Natural killer cell treated with Interleukin-12 subunit alpha and Interleukin-12 subunit beta and Interleukin-15 and Interleukin-18, amount 100 ng/mL, for 72 hours (primary cell): ENCODE results near the gene WSB2. TPM values are rescaled to one million over a fixed set of nuclear protein-coding genes. Genes with fewer than 3 reads are reported as not detected.
"Not testable (repeated sequence)": the region's sequence is repeated elsewhere in the genome, so short reads cannot be mapped to it uniquely, and the experiment has no call there.

Experiments
- ATAC-seq, 2 donors: fragments of 150-1000 bp; cut with Tn5 transposase in 1 of 2; sonication (Bioruptor Pico), chemical (Tn5 transposase) in 1 of 2; 2 replicates each; pipeline ENCODE4 v1.10.0; 2021
- DNase-seq: peaks from one replicate; pipeline ENCODE4 v3.0.0; 2022; ENCODE audit warnings: low spot score
- H3K27ac Mint-ChIP-seq, 2 donors: 1 replicate in 1 of 2; 2 replicates in 1 of 2; pipeline ENCODE4 v1.8.0; 2022; ENCODE audit warnings: mixed read lengths in 2 of 2, mild to moderate bottlenecking in 1 of 2, moderate library complexity in 1 of 2
- H3K27me3 Mint-ChIP-seq, 2 donors: 1 replicate in 1 of 2; 2 replicates in 1 of 2; pipeline ENCODE4 v1.8.0; 2022; ENCODE audit warnings: mixed read lengths in 2 of 2
- H3K36me3 Mint-ChIP-seq: one replicate; pipeline ENCODE4 v1.8.0; 2022; ENCODE audit warnings: mixed read lengths
- H3K4me1 Mint-ChIP-seq, 2 donors: 1 replicate in 1 of 2; 2 replicates in 1 of 2; pipeline ENCODE4 v1.8.0; 2022; ENCODE audit warnings: low read depth in 2 of 2, mixed read lengths in 2 of 2, mild to moderate bottlenecking in 1 of 2
- H3K4me3 Mint-ChIP-seq: one replicate; pipeline ENCODE4 v1.8.0; 2022; ENCODE audit warnings: mixed read lengths
- H3K9me3 Mint-ChIP-seq: 2 replicates; pipeline ENCODE4 v1.8.0; 2022; ENCODE audit warnings: mixed read lengths
- total RNA-seq, 2 donors: library from RNA; stranded (reverse); gene quantifications; one replicate each; pipeline ENCODE4 v1.2.3, GENCODE V29; 2022

The WSB2 gene
- total RNA-seq, 2 donors from 2014 or later = 52.3 to 62.0 TPM

DNA sequence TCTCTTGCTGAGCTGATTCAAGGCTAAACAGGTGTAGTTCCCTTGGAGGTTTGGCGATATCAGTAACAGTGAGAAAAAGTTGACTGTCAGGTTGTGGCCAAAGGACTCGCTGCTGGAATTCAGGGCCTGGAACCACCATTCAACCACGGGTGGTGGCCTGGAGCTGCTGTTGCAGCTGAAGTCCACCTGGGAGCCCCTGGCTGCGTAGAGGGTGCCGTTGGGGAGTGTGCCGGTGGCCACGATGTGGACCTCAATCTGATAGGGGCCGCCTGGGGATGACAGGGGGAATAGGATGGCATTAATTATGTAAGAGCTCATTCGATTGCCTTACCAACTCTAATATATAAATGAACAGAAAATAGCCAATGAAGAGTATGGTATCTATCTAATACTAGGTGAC, 21.2 kb upstream of the WSB2 start:
- Mint-ChIP-seq H3K36me3 (no peaks in the 10 kb centered on the region), H3K9me3 (no peaks in the 10 kb centered on the region), H3K4me3 (no peak overlapping the region), H3K27me3 (no peaks in the 10 kb centered on the region), H3K4me1 (no peaks in the 10 kb centered on the region), H3K27ac (no peak overlapping the region)
- ATAC-seq (no peak), DNase-seq (no peak)

GRCh38 chr12:118081521-118081920, 20.5 kb upstream of the WSB2 start:
- ATAC-seq, H3K9me3 Mint-ChIP-seq, H3K36me3 Mint-ChIP-seq, H3K4me1 Mint-ChIP-seq, H3K27ac Mint-ChIP-seq, H3K27me3 Mint-ChIP-seq, DNase-seq, H3K4me3 Mint-ChIP-seq: not testable (repeated sequence)

DNA sequence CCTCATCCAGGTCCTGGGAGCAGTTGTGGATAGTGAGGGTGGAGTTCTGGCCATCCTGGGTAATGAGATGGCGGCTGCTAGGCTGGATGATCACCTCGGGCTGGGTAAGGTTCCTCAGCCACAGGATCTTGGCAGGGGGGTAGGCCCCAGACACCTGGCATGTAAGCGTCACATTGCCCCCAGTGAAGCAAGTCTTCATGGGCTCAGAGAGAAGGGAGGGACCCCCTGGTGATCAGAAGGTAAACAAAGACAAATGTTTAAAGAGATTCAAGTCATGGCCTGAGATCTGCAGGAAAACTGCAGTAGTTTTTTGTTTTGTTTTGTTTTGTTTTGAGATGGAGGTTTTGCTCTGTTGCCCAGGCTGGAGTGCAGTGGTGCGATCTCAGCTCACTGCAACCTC, 12.8 kb upstream of the WSB2 start:
- ATAC-seq = no peak
- Mint-ChIP-seq H3K27me3 (peaks cover 7 to 11% of the 10 kb centered on the region in 2 donors), H3K4me1 (peaks cover 2 to 3% of the 10 kb centered on the region in 2 donors), H3K9me3 (no peaks in the 10 kb centered on the region), H3K27ac (no peak overlapping the region), H3K36me3 (no peaks in the 10 kb centered on the region), H3K4me3 (no peak overlapping the region)
- no peak for DNase-seq

DNA sequence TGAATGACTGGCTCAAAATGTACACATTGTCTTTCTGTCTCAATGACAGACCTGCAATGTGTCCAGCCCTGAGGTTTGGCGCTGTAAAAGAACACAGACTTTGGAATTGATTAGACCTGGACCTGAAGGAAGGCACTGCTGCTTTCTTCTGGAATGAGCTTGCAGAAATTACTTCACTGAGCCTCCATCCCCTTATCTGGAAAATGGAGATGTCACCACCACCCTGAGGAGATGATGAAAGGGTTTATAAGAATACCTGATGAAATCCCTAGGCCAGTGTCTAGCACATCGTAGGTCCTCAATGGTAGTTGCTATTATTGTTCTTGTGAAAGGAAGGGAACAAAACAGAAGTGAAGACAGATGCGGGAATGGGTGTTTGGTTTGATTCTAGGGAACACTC, 9.7 kb upstream of the WSB2 start:
- H3K27me3 Mint-ChIP-seq = peaks cover 29 to 38% of the 10 kb centered on the region in 2 donors
- H3K4me1 Mint-ChIP-seq = peaks cover 8 to 17% of the 10 kb centered on the region in 2 donors
- no peak overlapping the region for H3K4me3 Mint-ChIP-seq
- no peaks in the 10 kb centered on the region for H3K36me3 Mint-ChIP-seq
- no peaks in the 10 kb centered on the region for H3K9me3 Mint-ChIP-seq
- DNase-seq (no peak), ATAC-seq (no peak)
- no peak overlapping the region for H3K27ac Mint-ChIP-seq

DNA sequence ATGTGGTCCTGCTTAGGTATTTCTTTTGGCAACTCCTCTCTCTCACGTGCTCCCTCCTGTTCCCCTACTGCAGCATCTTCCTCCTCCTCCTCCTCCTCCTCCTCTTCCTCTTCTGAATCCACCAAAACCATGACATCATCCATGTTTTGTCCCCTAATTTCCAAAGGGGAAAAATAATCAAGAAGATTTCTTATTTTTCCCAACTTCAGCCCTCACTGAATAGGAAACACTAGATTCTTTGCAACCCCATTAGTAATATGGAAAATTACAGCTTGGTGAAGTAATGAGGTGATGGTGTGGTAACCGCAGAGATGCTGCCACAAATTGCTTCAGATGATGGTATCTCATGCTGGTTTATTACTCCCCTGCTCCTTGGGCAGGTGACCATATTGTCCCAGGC, 7.5 kb upstream of the WSB2 start:
- Mint-ChIP-seq H3K4me3 (no peak overlapping the region), H3K4me1 (peaks cover 28 to 38% of the 10 kb centered on the region in 2 donors), H3K36me3 (no peaks in the 10 kb centered on the region), H3K27me3 (peaks cover 35 to 43% of the 10 kb centered on the region in 2 donors), H3K27ac (peak overlapping the region; percentile 9 to 12), H3K9me3 (no peaks in the 10 kb centered on the region)
- no peak for ATAC-seq
- no peak for DNase-seq

DNA sequence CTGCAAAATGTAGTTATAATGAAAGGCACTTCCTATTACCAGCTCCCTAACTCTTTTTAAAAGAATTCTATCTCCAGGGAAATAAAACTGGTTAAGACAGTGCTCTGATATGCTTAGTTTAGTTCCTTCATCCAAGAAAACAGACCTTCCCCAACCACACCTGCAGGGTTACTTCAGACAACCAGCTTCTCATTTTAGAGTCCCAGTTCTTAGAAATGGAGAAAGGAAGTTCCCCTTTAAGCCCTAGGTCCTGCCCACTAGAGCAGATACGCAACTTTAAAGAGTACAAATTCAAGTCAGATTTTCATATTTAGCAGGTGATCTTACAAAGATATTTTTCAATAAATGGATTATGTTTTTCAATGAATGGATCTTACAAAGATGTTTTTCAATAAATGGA, 4.4 kb upstream of the WSB2 start:
- DNase-seq = no peak
- H3K36me3 Mint-ChIP-seq = no peaks in the 10 kb centered on the region
- no peak for ATAC-seq
- peak overlapping the region; percentile 52 for H3K4me3 Mint-ChIP-seq
- peaks cover 29 to 36% of the 10 kb centered on the region in 2 donors for H3K27me3 Mint-ChIP-seq
- H3K27ac Mint-ChIP-seq = peak overlapping the region in 1 of 2 donors; percentile 94
- H3K4me1 Mint-ChIP-seq = peaks cover 42 to 49% of the 10 kb centered on the region in 2 donors
- no peaks in the 10 kb centered on the region for H3K9me3 Mint-ChIP-seq

- ATAC-seq (no peak), DNase-seq (no peak)
- Mint-ChIP-seq H3K9me3 (no peaks in the 10 kb centered on the region), H3K27ac (peak overlapping the region; percentile 94 to 96), H3K4me3 (peak overlapping the region; percentile 52), H3K36me3 (no peaks in the 10 kb centered on the region), H3K4me1 (peaks cover 49 to 57% of the 10 kb centered on the region in 2 donors), H3K27me3 (peaks cover 29 to 36% of the 10 kb centered on the region in 2 donors)
Observed at GRCh38 chr12:118064608-118065007, 3.6 kb upstream of the WSB2 start.

- peak overlapping the region; percentile 94 to 96 for H3K27ac Mint-ChIP-seq
- no peaks in the 10 kb centered on the region for H3K36me3 Mint-ChIP-seq
Observed at GRCh38 chr12:118063576-118064391, 2.8 kb upstream of the WSB2 start.

DNA sequence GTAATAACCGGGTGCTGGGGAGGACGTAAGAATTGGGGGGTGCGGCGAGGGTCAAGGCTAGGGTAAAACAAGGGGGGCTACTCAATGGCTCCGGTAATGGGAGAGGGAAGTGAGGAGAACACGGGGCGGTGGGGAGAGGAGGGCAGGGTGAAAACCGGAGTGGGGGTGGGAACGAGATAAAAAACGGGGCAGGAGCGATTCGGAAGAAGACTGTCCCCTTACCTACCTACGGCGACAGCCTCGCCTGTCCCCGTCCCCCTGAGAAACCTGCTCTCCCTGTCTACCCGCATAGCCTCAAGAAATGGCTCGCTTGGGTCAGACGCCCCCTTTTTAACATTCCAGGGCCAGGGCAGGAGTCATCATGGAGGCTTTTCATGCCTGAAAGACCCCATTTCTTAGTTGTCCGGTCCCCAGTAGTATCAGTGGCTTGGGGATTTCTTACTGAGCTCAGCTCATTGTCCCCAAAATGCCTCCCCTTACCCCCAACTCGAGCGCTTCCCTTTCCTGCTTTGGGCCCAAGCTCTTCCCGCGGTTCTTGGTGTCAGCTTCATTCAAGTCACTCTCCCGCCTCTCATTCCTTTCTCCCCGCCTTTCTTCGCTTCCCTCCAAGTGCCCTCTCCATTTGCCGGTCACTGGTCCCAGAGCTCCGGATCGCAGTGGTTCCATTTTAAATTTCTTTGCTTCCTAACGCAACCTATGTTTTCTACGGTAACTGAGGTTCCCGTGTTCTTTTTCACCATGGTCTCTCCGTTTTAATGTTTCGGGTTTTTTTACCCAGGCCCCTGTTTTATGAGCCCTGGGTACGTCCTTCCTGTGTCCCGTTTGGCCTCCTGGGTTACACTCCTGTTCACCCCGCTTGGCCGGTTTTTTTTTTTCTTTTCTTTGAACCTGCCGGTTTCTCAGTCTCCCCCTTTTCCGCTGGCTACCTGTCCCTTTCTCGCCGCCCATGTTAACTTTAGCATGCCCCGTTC, 1.2 kb upstream of the WSB2 start:
- H3K27me3 Mint-ChIP-seq = peaks cover 15 to 16% of the 10 kb centered on the region in 2 donors
- H3K9me3 Mint-ChIP-seq = no peaks in the 10 kb centered on the region
- peaks cover 52 to 62% of the 10 kb centered on the region in 2 donors for H3K4me1 Mint-ChIP-seq
- H3K4me3 Mint-ChIP-seq = peak overlapping the region; percentile 99
- H3K36me3 Mint-ChIP-seq = no peaks in the 10 kb centered on the region
- H3K27ac Mint-ChIP-seq = peak overlapping the region; percentile 94 to 96
- ATAC-seq (no peak), DNase-seq (no peak)

More at GRCh38 chr12:118063576-118064391, 2.8 kb upstream of the WSB2 start:
- Mint-ChIP-seq H3K9me3 (no peaks in the 10 kb centered on the region), H3K4me1 (peaks cover 55 to 62% of the 10 kb centered on the region in 2 donors), H3K4me3 (peak overlapping the region; percentile 52), H3K27me3 (peaks cover 27 to 32% of the 10 kb centered on the region in 2 donors)
- ATAC-seq (no peak), DNase-seq (no peak)

- Mint-ChIP-seq H3K9me3 (no peaks in the 10 kb centered on the region), H3K4me1 (peaks cover 54 to 59% of the 10 kb centered on the region in 2 donors), H3K27me3 (peaks cover 3 to 4% of the 10 kb centered on the region in 2 donors), H3K27ac (peak overlapping the region; percentile 94 to 96), H3K4me3 (peak overlapping the region; percentile 99), H3K36me3 (no peaks in the 10 kb centered on the region)
- DNase-seq (peak; percentile 67), ATAC-seq (peak; percentile 70 to 85)
Observed at GRCh38 chr12:118060301-118061010, 523 bp downstream of the WSB2 start.

DNA sequence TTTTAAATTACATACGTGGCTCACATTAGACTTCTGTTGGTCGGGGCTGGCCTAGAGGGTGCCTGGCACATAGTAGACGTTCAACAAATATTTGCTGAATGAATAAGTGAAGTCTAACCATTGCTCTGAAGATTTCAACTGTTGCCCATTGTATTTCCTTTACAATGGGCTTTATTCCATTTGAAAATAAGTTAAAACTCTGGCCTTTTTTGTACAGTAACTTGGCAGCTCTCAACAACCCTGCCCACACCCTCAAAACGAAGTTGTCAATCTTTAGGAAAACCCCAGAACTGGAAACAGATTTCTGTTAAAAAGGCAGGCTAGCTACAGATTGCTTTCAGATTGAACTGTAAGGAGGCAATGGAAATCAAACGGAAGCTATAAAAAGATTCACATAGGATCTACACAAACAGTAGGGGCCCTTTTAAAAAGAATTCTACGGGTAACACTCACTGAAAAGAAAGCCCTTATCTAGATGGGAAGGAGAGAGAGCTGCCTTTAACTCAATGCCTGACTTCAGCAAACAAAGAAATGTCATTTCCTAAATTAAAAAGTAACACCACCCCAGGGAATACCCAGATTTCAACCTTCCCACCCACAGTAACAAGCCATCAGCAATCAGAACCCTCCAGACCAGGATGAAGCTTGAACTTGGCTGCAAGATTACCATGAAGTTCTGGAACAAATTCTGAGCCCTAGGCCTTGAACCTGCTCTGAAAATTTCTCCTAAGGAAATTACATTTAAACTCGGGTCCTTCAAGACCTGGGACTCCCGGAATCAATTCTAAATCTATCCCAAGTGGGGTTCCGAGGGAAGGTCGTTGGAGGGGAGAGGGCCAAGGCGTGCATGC, 1.4 kb downstream of the WSB2 start:
- DNase-seq (no peak), ATAC-seq (no peak)
- Mint-ChIP-seq H3K27me3 (peaks cover 0 to under 1% of the 10 kb centered on the region in 2 donors), H3K4me3 (peak overlapping the region; percentile 99), H3K4me1 (peaks cover 45 to 50% of the 10 kb centered on the region in 2 donors), H3K27ac (peak overlapping the region; percentile 94 to 96), H3K36me3 (no peaks in the 10 kb centered on the region), H3K9me3 (no peaks in the 10 kb centered on the region)

GRCh38 chr12:118058881-118059280, 2.1 kb downstream of the WSB2 start:
- ATAC-seq = no peak
- H3K9me3 Mint-ChIP-seq = no peaks in the 10 kb centered on the region
- H3K27ac Mint-ChIP-seq = peak overlapping the region; percentile 94 to 96
- DNase-seq = no peak
- H3K27me3 Mint-ChIP-seq = no peaks in the 10 kb centered on the region
- peak overlapping the region; percentile 99 for H3K4me3 Mint-ChIP-seq
- H3K36me3 Mint-ChIP-seq = no peaks in the 10 kb centered on the region
- peaks cover 40 to 43% of the 10 kb centered on the region in 2 donors for H3K4me1 Mint-ChIP-seq
